ENCODE results near the gene PTBP1.

- TF ChIP-seq RFX5 (IDR thresholded peaks at IDR 0.05; ENCODE audit: low read depth, low read length): no peak; the same call in 1 of the 2 replicates
- TF ChIP-seq HDAC2 (CRISPR knock-in tag; IDR thresholded peaks at IDR 0.05): peak; percentile 80; the same call in 1 of the 2 replicates
- TF ChIP-seq RARG (CRISPR knock-in tag; IDR thresholded peaks at IDR 0.05; ENCODE audit: low read depth): no peak
Measured at GRCh38 chr19:778910-779653, 18.2 kb upstream of the PTBP1 start.
